Endothelial cell of umbilical vein (primary cell): Measurements from ENCODE around the gene ZC3H7A.

Experiments
- CTCF ChIP-seq, 2 donors: IDR thresholded peaks; 1 replicate in 1 of 2; 2 replicates in 1 of 2; pipeline ENCODE4 v1.5.1; 2011; ENCODE audit warnings: low read length in 2 of 2, mild to moderate bottlenecking in 2 of 2, moderate library complexity in 2 of 2, control low read depth in 1 of 2, inconsistent platforms in 1 of 2, low read depth in 1 of 2; ENCODE audit not compliant: insufficient read depth in 1 of 2; ENCODE audit errors: extremely low read depth in 1 of 2
- EZH2 ChIP-seq: IDR thresholded peaks from 2 replicates; pipeline ENCODE4 v1.6.1; 2012; ENCODE audit warnings: borderline replicate concordance, low read depth, mild to moderate bottlenecking, moderate library complexity, low read length, inconsistent platforms; ENCODE audit not compliant: severe bottlenecking
- JUN ChIP-seq: IDR thresholded peaks from 2 replicates; pipeline ENCODE4 v1.6.1; 2011; ENCODE audit warnings: borderline replicate concordance, low read depth; ENCODE audit not compliant: insufficient read length, insufficient read depth
- POLR2AphosphoS5 ChIP-seq: IDR thresholded peaks from 2 replicates; pipeline ENCODE4 v1.6.1; 2012; ENCODE audit warnings: low read depth, mild to moderate bottlenecking, control low read depth, low read length, moderate library complexity; ENCODE audit not compliant: insufficient read depth

GRCh38 chr16:11716336-11716735 is 80.7 kb downstream of the ZC3H7A start:
- TF ChIP-seq CTCF (IDR thresholded peaks at IDR 0.05; ENCODE audit: extremely low read depth in 1 of 2, insufficient read depth in 1 of 2, low read depth in 1 of 2, low read length in 2 of 2), result no peak
- no peak for TF ChIP-seq POLR2AphosphoS5
- no peak for TF ChIP-seq JUN
- TF ChIP-seq EZH2, result no peak
